ENCODE data around the gene EVA1C. TPM values are rescaled to one million over a fixed set of nuclear protein-coding genes. Genes with fewer than 3 reads are reported as not detected.
"Not testable (repeated sequence)": the region's sequence is repeated elsewhere in the genome, so short reads cannot be mapped to it uniquely, and the experiment has no call there.

Gene EVA1C
- 0.29 and 0.92 TPM in 2 replicates for total RNA-seq

- H3K4me3 ChIP-seq (ENCODE audit: low read depth, low read length) = peak within 1 kb of the TSS; percentile 74
- no peak for TF ChIP-seq CTCF (conservative IDR thresholded peaks at IDR 0.05; ENCODE audit: low read depth, low read length)
- no peak for DNase-seq (ENCODE audit: low read depth)
These were observed at the start of gene EVA1C for GRCh38 chr21:32412162-32413014. EVA1C (plus strand) TSS chr21:32412706; CDS start chr21:32412854, 148 bp downstream.

- no peak overlapping the region for H3K4me3 ChIP-seq (ENCODE audit: low read depth, low read length)
- TF ChIP-seq CTCF (conservative IDR thresholded peaks at IDR 0.05; ENCODE audit: low read depth, low read length) = no peak
- no peak for DNase-seq (ENCODE audit: low read depth)
These were observed 48.1 kb upstream of the EVA1C start for GRCh38 chr21:32364387-32364786.

GRCh38 chr21:32364796-32365195 is 47.7 kb upstream of the EVA1C start:
- no peak for TF ChIP-seq CTCF (conservative IDR thresholded peaks at IDR 0.05; ENCODE audit: low read depth, low read length)
- H3K4me3 ChIP-seq (ENCODE audit: low read depth, low read length) = no peak overlapping the region
- DNase-seq (ENCODE audit: low read depth) = no peak

GRCh38 chr21:32366191-32366590 is 46.3 kb upstream of the EVA1C start:
- no peak overlapping the region for H3K4me3 ChIP-seq (ENCODE audit: low read depth, low read length)
- no peak for DNase-seq (ENCODE audit: low read depth)
- no peak for TF ChIP-seq CTCF (conservative IDR thresholded peaks at IDR 0.05; ENCODE audit: low read depth, low read length)

GRCh38 chr21:32367158-32367557 is 45.3 kb upstream of the EVA1C start:
- no peak for TF ChIP-seq CTCF (conservative IDR thresholded peaks at IDR 0.05; ENCODE audit: low read depth, low read length)
- no peak overlapping the region for H3K4me3 ChIP-seq (ENCODE audit: low read depth, low read length)
- no peak for DNase-seq (ENCODE audit: low read depth)

- no peak for TF ChIP-seq CTCF (conservative IDR thresholded peaks at IDR 0.05; ENCODE audit: low read depth, low read length)
- no peak overlapping the region for H3K4me3 ChIP-seq (ENCODE audit: low read depth, low read length)
- no peak for DNase-seq (ENCODE audit: low read depth)
These were observed 44.1 kb upstream of the EVA1C start for GRCh38 chr21:32368386-32368785.

- not testable (repeated sequence) for DNase-seq (ENCODE audit: low read depth); H3K4me3 ChIP-seq (ENCODE audit: low read depth, low read length)
These were observed 43.5 kb upstream of the EVA1C start for GRCh38 chr21:32368961-32369360.

Measured in epithelial cell of proximal tubule (primary cell).